Activated gamma-delta T cell treated with anti-CD3 and anti-CD28 coated beads, Interleukin-2, amount 50 U/mL, for 16 hours (primary cell): ENCODE data around the gene CYTH2.
A peak's percentile ranks its signal among the peaks of the same experiment; 100 is the strongest.
"Not testable (repeated sequence)": the region's sequence is repeated elsewhere in the genome, so short reads cannot be mapped to it uniquely, and the experiment has no call there.

Source experiments
- DNase-seq: peaks from one replicate; pipeline ENCODE4 v3.0.0-alpha.2; 2020; ENCODE audit warnings: low read depth

The CYTH2 gene

GRCh38 chr19:48477698-48478338 is 8.6 kb downstream of the CYTH2 start:
- no peak for DNase-seq

- DNase-seq = no peak
Measured at GRCh38 chr19:48478339-48479256, 9.4 kb downstream of the CYTH2 start.

DNA sequence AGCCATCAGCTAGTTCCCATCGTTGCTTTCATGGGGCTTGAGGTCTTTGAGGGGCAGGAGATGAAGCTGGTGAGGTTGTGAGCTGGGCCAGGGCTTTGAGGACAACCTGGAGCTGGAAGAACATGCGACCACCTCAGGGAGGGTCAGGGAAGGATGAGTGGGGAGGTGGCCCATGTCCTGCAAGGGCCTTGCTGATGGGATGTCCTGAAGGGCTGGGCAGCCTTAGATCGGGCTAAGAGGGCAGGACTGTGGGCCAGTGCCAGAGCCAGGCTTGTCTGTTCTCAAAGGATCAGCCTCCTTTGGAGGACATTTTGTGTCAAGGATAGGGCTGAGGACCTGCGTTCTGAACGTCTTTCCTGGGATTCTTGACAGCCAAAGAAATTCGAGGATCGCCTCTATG is 10.5 kb downstream of the CYTH2 start:
- no peak for DNase-seq

DNA sequence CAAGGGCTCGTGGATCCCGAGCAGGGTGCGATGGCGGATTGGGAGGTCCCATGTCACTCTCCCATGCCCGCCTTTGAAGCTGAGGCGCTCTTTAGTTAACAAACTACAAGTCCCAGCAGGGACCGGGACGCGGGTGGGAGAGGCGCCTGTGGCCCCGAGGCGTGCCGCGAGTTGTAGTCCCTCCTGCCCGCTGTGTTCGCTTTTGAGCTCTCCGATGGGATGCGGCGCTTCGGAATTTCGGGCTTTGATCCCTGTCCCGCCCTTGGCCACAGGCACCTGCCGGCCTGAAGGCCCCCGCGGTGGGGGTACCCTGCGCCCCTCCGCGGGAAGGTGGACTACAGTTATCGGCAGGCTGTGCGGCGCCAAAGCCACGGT is 11.0 kb downstream of the CYTH2 start:
- DNase-seq = peak; percentile 21

DNA sequence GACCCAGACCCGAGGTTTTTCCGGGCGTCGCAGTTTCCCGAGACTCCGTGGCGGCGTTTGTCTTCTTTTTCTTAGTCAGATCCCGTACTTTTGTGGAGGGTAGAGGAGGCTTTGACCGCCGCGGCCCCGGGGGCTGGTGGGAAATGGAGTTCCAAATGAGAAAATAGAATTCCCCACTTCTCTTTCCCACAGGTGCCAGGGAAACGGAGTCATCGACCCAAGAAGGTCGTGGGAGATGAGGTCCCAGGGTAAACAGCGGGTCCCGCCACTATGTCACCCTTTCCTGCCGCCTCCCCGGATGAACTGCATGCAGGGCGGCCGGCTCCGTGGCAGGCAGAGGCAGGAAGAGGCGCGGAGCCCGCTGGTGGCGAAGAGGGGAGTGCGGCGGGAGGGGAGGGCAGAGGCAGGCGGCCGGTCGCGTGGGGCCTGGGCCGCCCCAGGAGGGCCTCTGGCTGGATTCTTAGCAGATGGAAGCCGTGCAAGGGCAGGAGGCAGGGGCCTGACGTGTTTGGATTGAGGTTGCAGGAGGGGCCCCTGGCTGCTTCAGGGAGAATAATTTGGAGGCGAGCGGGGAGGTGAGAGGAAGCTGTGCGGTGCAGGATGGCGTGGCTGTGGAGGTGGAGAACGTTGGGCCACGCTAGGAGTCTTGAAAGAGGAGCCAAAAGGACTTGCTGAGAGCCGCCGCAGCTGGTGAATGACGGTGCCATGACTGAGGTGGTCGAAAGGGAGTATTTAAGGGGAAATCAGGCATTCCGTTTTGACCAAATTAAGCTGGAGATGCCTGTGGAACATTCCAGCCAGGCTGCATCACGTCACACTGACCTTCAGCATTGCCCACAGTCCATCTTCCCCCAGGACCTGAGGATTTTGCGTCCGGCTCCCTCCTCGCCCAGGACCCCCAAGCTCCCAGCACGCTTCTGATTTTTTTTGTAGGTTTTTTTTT is 11.7 kb downstream of the CYTH2 start:
- DNase-seq = peak; percentile 31

DNA sequence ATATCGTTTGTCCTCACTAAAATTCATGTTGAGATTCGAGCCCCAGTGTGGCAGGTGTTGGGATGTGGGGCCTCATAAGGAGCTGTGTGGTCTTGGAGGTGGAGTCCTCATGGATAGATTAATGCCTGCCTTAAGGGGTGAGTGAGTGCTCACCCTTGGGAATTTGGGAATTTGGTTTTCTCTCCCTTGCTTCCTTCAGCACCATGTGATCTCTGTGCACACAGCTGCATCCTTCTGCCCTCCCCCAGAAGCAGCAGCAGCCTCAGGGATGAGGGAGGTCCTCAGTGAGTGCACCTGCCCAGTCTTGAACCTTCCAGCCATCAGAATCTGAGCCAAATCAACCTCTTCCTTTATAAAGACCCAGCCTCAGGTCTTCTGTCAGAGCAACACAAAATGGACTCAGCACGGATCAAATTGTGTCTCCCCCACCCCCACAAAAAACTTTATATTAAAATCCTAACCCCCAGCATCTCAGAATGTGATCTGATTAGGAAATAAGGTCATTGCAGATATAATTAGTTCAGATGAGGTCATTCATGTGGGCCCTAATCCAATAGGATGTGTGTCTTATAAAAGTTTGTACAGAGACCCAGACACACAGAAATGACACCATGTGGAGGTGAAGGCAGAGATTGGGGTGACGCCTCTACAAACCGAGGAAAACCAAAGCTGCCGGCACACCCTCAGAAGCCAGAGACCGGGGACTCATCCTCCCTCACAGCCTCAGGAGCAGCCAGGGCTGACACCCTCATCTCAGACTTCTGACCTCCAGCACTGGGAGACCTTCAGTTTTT is 12.9 kb downstream of the CYTH2 start:
- DNase-seq = no peak

GRCh38 chr19:48483301-48483700 is 14.1 kb downstream of the CYTH2 start:
- no peak for DNase-seq

DNA sequence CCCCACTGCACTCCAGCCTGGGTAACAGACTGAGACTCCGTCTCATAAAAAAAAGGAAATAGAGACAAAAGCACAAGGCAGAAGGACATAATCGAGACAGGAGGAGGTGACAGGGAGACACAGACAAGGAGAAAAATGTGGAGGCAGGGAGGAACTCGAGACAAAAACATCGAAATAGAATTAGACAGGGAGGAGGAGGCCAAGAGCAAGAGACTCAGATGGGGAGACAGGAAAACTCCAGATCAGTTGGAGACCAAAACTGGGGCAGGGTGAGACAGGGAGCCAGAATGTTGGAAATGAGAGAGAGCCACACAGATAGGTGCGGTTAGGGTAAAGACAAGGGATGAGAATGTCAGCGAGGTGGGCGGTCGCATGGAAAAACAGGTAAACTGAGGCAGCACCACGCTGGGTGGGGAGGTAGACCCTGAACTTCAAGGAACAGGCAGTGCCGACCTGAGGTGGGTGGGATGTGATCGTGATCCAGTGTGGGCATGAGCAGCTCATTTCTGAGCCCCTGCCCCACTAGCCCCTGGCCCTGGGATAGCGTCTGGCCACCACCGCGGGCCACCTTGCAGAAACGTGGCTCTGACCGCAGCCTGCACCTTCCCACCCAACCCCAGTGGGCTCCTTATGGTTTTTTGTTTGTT is 15.2 kb downstream of the CYTH2 start:
- no peak for DNase-seq

- DNase-seq = no peak
Measured at GRCh38 chr19:48484931-48485612, 15.9 kb downstream of the CYTH2 start.

DNA sequence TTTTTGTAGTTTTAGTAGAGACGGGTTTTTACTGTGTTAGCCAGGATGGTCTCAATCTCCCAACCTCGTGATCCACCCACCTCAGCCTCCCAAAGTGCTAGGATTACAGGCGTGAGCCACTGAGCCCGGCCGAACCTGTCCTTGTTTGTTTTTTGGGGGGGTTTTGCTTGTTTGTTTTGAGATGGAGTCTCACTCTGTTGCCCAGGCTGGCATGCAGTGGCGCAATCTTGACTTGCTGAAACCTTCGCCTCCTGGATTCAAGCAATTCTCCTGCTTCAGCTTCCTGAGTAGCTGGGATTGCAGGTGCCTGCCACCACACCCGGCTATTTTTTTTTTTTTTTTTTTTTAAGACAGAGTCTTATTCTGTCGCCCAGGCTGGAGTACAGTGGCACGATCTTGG is 17.5 kb downstream of the CYTH2 start:
- not testable (repeated sequence) for DNase-seq

GRCh38 chr19:48487544-48487943 is 18.4 kb downstream of the CYTH2 start:
- DNase-seq = no peak

- DNase-seq = no peak
Measured at GRCh38 chr19:48487948-48488347, 18.8 kb downstream of the CYTH2 start.

DNA sequence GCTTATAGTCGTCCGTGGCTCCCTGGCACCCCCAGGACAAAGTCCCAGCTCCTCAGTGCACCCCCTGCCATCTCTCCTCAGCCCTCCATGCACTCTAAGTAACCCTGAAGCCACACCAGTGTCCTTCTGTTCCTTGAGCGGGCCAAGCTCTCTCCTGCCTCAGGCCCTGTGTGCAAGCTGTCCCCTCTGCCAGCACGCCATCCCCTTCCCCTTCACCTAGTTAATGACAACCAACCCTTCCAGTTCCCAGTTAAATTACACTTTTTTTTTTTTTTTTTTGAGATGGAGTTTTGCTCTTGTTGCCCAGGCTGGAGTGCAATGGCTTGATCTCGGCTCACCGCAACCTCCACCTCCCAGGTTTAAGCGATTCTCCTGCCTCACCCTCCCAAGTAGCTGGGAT is 19.3 kb downstream of the CYTH2 start:
- not testable (repeated sequence) for DNase-seq

GRCh38 chr19:48489608-48490216 is 20.5 kb downstream of the CYTH2 start:
- DNase-seq = peak; percentile 70

- DNase-seq = peak; percentile 46
Measured at GRCh38 chr19:48490981-48491792, 22.0 kb downstream of the CYTH2 start.

- no peak for DNase-seq
Measured at GRCh38 chr19:48491793-48492123, 22.6 kb downstream of the CYTH2 start.

DNA sequence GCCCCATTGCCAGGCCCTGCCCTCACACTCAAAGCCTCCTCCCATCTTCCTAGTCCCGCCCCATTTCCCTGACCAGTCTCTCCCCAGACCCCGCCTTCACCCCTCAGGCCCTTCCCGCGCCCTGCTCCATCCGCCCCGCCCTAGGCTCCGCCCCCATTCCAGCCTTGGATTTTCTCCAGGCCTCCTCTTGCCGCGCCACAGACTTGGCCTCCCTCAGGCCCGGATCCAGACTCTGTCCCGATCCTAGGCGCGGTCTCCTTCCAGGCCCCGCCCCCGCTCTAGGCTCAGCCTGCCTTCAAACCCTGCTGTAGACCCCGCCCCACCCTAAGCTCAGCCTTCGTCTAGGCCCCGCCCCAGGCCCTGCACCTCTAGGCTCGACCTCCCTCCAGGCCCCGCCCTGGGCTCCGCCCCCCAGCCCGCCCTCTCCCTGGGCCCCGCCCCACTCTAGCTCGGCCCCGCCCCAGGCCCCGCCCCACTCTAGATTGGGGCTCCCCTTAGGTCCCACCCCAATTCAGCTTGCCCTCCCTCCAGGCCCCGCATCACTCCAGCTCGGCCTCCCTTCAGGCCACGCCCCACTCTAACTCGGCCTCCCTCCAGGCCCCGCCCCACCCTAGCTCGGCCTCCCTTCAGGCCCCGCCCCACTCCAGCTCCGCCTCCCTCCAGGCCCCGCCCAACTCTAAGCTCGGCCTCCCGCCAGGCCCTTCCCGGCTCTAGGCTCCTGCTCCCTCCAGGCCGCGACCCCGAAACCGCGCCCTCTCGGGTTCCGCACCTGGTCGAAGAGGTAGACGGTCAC is 24.0 kb downstream of the CYTH2 start:
- peak; percentile 59 for DNase-seq

- no peak for DNase-seq
Measured at GRCh38 chr19:48493718-48494401, 24.7 kb downstream of the CYTH2 start.
